ENCODE results near the gene CDON. TPM values are rescaled to one million over a fixed set of nuclear protein-coding genes. Genes with fewer than 3 reads are reported as not detected.

CDON gene
- total RNA-seq, 1 experiment from 2014 or later: 34.1 TPM

GRCh38 chr11:126082251-126083109, 19.8 kb upstream of the CDON start:
- TF ChIP-seq ZNF423 (CRISPR knock-in tag; IDR thresholded peaks at IDR 0.05) (peak; percentile 82), SP1 (CRISPR knock-in tag; conservative IDR thresholded peaks at IDR 0.05) (0 out of 2 replicates have a peak, but pooled peaks have one; percentile 17), TEAD1 (CRISPR knock-in tag; IDR thresholded peaks at IDR 0.05) (peak; percentile 39; the same call in 1 of the 2 replicates), MLX (CRISPR knock-in tag; IDR thresholded peaks at IDR 0.05) (no peak), TCF7 (CRISPR knock-in tag; IDR thresholded peaks at IDR 0.05; ENCODE audit: low read depth) (no peak)
- Mint-ChIP-seq H3K27me3 (ENCODE audit: low read depth) (peaks cover 7% of the 10 kb centered on the region; the same call in 1 of the 2 replicates), H3K4me1 (peaks cover 59% of the 10 kb centered on the region), H3K9me3 (no peaks in the 10 kb centered on the region), H3K36me3 (no peaks in the 10 kb centered on the region), H3K4me3 (0 out of 2 replicates have a peak overlapping the region, but pooled peaks have one; percentile 2), H3K27ac (peak overlapping the region; percentile 3; the same call in 1 of the 2 replicates)
- POLR2A ChIA-PET: no interaction called here
- peak; percentile 36 for DNase-seq (ENCODE audit: low spot score)
- peak; percentile 39 for ATAC-seq
- CTCF ChIA-PET: interaction anchor here (0.9 to 4.5 kb wide), 9 partner anchors 10 to 168 kb away, joined by 3 to 30 read pairs (median 5); partner anchors contain the start of gene CDON

- TF ChIP-seq STAT6 (CRISPR knock-in tag; conservative IDR thresholded peaks at IDR 0.05; ENCODE audit: low read depth) (no peak), GTF2I (CRISPR knock-in tag; conservative IDR thresholded peaks at IDR 0.05) (peak; percentile 85)
- H3K27me3 Mint-ChIP-seq (ENCODE audit: low read depth): peaks cover 7% of the 10 kb centered on the region; the same call in 1 of the 2 replicates
- POLR2A ChIA-PET: no interaction called here
- no peaks in the 10 kb centered on the region for H3K36me3 Mint-ChIP-seq
- no peak overlapping the region for H3K4me3 Mint-ChIP-seq
- ATAC-seq (no peak), DNase-seq (ENCODE audit: low spot score) (no peak)
- CTCF ChIA-PET: interaction anchor here (0.9 to 4.5 kb wide), 9 partner anchors 9 to 167 kb away, joined by 3 to 30 read pairs (median 5); partner anchors contain the start of gene CDON
- no peaks in the 10 kb centered on the region for H3K9me3 Mint-ChIP-seq
- H3K27ac Mint-ChIP-seq: peak overlapping the region; percentile 3; the same call in 1 of the 2 replicates
- H3K4me1 Mint-ChIP-seq: peaks cover 59% of the 10 kb centered on the region
Measured at GRCh38 chr11:126081915-126082250, 19.2 kb upstream of the CDON start.

- no peak for TF ChIP-seq SMAD3 (CRISPR knock-in tag; IDR thresholded peaks at IDR 0.05; ENCODE audit: borderline replicate concordance)
- ChIA-PET POLR2A (no interaction called here), CTCF (interaction anchor here (1.8 to 2.2 kb wide), 2 partner anchors 18 to 137 kb away, joined by 6 to 15 read pairs; partner anchors contain the start of gene CDON)
- DNase-seq (ENCODE audit: low spot score): no peak
- peaks cover 66% of the 10 kb centered on the region for H3K4me1 Mint-ChIP-seq
- no peaks in the 10 kb centered on the region for H3K36me3 Mint-ChIP-seq
- peak overlapping the region; percentile 65 for H3K27ac Mint-ChIP-seq
- peak; percentile 8; the same call in 1 of the 2 replicates for ATAC-seq
- peaks cover 7% of the 10 kb centered on the region; the same call in 1 of the 2 replicates for H3K27me3 Mint-ChIP-seq (ENCODE audit: low read depth)
- no peak overlapping the region for H3K4me3 Mint-ChIP-seq
- H3K9me3 Mint-ChIP-seq: no peaks in the 10 kb centered on the region
Measured at GRCh38 chr11:126080161-126080941, 17.7 kb upstream of the CDON start.

- TF ChIP-seq ZNF121 (CRISPR knock-in tag; IDR thresholded peaks at IDR 0.05): peak; percentile 76; the same call in 1 of the 2 replicates
- TF ChIP-seq TEAD4 (CRISPR knock-in tag; IDR thresholded peaks at IDR 0.05): no peak
- TF ChIP-seq ATF1 (CRISPR knock-in tag; IDR thresholded peaks at IDR 0.05): no peak
- 0 out of 2 replicates have a peak, but pooled peaks have one; percentile 6 for TF ChIP-seq ZNF423 (CRISPR knock-in tag; IDR thresholded peaks at IDR 0.05)
- H3K9me3 Mint-ChIP-seq: no peaks in the 10 kb centered on the region
- ChIA-PET CTCF (interaction anchor here (1.4 to 2.2 kb wide), 3 partner anchors 18 to 136 kb away, joined by 3 to 15 read pairs (median 6); partner anchors contain the start of gene CDON), POLR2A (interaction anchor here (0.6 kb wide), 1 partner anchor 78 kb away, joined by 4 read pairs; no protein-coding TSS in a partner anchor)
- H3K27ac Mint-ChIP-seq: peak overlapping the region; percentile 37; the same call in 1 of the 2 replicates
- ATAC-seq: peak; percentile 69
- no peaks in the 10 kb centered on the region for H3K36me3 Mint-ChIP-seq
- H3K4me1 Mint-ChIP-seq: peaks cover 64% of the 10 kb centered on the region
- DNase-seq (ENCODE audit: low spot score): peak; percentile 38
- peaks cover 7% of the 10 kb centered on the region; the same call in 1 of the 2 replicates for H3K27me3 Mint-ChIP-seq (ENCODE audit: low read depth)
- no peak overlapping the region for H3K4me3 Mint-ChIP-seq
Measured at GRCh38 chr11:126079621-126080124, 17.0 kb upstream of the CDON start.
